AG09309 (cell line): Measurements from ENCODE around the gene USP34.
A peak's percentile ranks its signal among the peaks of the same experiment; 100 is the strongest.

Source experiments
- DNase-seq: peaks from one replicate; pipeline ENCODE4 v3.0.0-alpha.2; 2010; ENCODE audit warnings: low read depth
- H3K4me3 ChIP-seq: 2 replicates; pipeline ENCODE4 v1.5.1; 2011; ENCODE audit warnings: mild to moderate bottlenecking, low read depth, low read length, moderate library complexity; ENCODE audit not compliant: control insufficient read depth
- TF ChIP-seq, protein P1 (sequence below): IDR thresholded peaks from 2 replicates; pipeline ENCODE4 v1.5.1; 2011; ENCODE audit warnings: mild to moderate bottlenecking, low read depth, low read length, inconsistent platforms; ENCODE audit not compliant: insufficient read depth, control insufficient read depth; ENCODE audit errors: missing control alignments

USP34 gene

DNA sequence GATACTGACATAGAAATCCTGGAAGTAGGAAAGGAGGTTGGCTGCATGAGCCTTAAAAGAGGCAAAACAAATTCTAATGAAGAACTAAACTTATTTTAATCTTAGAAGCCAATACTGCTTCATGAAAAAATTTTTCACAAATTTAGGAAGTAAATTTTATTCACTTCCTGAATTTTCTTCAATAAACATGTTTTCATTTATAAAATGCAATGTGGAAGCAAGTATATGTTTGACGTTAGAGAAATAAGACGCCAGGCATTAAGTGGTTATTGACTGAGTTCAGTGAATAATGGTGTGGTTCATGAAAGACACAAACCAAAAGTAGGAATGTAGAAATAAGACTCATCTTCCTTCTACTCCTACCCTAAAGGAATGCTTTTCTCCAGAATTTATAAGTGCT lies 136.4 kb downstream of the USP34 start:
- no peak overlapping the region for H3K4me3 ChIP-seq
- DNase-seq: no peak
- TF ChIP-seq, protein P1, sequence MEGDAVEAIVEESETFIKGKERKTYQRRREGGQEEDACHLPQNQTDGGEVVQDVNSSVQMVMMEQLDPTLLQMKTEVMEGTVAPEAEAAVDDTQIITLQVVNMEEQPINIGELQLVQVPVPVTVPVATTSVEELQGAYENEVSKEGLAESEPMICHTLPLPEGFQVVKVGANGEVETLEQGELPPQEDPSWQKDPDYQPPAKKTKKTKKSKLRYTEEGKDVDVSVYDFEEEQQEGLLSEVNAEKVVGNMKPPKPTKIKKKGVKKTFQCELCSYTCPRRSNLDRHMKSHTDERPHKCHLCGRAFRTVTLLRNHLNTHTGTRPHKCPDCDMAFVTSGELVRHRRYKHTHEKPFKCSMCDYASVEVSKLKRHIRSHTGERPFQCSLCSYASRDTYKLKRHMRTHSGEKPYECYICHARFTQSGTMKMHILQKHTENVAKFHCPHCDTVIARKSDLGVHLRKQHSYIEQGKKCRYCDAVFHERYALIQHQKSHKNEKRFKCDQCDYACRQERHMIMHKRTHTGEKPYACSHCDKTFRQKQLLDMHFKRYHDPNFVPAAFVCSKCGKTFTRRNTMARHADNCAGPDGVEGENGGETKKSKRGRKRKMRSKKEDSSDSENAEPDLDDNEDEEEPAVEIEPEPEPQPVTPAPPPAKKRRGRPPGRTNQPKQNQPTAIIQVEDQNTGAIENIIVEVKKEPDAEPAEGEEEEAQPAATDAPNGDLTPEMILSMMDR: no peak

DNA sequence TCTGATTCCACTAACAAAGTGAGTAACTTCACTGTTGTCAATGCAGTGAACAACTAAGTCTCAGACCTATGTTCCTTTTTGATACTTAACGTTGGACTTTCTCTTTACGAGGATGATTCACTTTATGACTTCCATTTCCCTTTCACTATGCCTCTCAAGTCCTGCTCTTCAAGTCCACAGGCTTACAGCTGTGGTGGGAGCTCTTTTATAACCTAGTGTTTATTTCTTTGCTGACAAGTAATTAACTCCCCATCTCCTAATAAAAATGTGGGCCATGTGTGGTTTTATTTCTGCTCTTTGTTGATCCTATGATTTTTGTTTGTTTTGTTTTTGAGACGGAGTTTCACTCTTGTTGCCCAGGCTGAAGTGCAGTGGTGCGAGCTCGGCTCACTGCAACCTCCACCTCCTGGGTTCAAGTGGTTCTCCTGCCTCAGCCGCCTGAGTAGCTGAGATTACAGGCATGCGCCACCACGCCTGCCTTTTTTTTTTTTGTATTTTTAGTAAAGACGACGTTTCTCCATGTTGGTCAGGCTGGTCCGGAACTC lies 142.1 kb downstream of the USP34 start:
- H3K4me3 ChIP-seq: no peak overlapping the region
- peak; percentile 74 for DNase-seq
- TF ChIP-seq, protein P1: no peak

DNA sequence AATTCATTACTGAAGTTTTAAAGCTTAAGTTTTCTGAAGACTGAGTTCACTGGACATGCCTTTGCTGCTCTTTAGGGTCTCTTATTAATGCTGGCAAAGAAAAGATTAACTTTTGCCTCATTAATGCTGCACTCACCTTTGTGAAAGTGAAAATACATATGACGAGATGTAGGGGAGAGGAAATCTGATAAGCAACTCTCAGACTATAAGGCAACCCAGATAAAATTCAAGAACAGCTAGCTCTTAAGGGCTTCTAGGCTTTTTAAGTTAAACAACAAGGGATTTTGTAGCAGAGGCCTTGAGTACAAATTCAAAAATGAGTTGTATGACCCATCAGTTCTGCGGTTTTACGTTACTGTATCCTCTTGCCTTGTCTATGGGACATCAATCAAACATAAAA lies 143.7 kb downstream of the USP34 start:
- TF ChIP-seq, protein P1: no peak
- H3K4me3 ChIP-seq: no peak overlapping the region
- no peak for DNase-seq

DNA sequence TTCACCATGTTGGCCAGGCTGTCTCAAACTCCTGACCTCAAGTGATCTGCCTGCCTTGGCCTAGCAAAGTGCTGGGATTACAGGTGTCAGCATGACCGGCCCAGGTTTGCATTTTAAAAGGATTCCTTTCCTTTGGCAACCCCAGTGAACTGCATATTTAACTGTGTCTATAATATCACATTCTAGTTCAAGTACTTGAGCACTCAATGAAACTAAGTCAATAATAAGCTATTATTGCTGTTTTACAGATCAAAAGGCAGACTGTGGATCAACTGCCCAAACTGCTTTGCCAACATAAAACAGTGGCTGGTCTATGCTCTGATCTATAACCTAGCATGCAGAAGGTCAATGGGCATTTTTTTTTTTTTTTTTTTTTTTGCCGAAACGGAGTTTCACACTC lies 144.5 kb downstream of the USP34 start:
- TF ChIP-seq, protein P1: no peak
- H3K4me3 ChIP-seq: no peak overlapping the region
- no peak for DNase-seq

DNA sequence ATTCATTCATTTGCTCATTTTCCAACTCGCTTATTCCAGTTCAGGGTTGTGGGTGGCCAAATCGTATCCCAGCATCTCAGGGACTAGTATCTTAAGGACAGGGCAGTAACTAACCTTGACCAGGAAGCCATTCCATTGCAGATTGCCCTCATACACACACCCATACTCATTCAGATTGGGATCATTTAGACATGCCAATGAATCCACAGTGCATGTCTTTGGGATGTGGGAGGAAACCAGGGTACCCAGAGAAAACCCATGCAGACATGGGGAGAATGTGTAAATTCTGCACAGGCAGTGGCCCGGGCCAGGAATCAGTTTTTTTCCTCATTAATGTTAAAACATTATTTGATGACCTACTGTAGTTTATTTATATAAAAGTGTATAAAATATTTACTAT lies 150.7 kb downstream of the USP34 start:
- DNase-seq: no peak
- no peak overlapping the region for H3K4me3 ChIP-seq
- TF ChIP-seq, protein P1: no peak

DNA sequence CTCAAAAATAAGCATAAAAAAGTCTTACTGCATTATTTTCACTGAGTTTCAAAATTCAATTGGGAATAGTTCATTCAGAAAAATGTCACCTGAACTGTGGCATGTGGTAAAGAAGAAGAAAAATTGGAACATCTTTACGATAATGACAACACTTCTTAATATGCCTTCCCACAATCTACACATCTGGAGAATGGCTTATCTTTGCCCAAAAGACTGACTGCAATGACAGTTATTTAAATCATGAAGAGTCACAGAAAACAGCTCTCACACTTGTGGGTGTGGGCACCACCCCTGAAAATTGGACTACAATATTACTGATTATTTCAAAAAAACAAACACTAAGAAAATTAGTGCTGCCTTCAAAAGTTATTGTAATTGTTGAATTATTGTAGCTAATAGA lies 152.3 kb downstream of the USP34 start:
- H3K4me3 ChIP-seq: no peak overlapping the region
- DNase-seq: no peak
- TF ChIP-seq, protein P1: no peak

DNA sequence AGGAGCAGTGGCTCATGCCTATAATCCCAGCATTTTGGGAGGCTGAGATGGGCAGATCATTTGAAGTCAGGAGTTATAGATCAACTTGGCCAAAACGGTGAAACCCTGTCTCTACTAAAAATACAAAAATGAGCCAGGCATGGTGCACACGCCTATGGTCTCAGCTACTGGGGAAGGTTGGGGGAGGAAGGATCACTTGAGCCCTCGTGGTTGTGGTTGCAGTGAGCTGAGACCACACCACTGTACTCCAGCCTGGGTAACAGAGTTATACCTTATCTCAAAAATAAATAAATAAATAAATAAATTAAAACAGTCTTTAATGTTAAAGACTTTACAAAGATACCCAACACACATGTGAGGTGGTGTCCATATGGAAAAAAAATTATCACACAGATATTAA lies 174.9 kb downstream of the USP34 start:
- DNase-seq: no peak
- no peak overlapping the region for H3K4me3 ChIP-seq
- TF ChIP-seq, protein P1: no peak
